DMS 273 (cell line): ENCODE data around the gene OGT.
"Not testable (repeated sequence)": the region's sequence is repeated elsewhere in the genome, so short reads cannot be mapped to it uniquely, and the experiment has no call there.

Experiments
- DNase-seq: peaks from one replicate; lab custom pipeline; 2025; ENCODE audit not compliant: unreplicated experiment; lab: John Stamatoyannopoulos, UW

Gene OGT

DNA sequence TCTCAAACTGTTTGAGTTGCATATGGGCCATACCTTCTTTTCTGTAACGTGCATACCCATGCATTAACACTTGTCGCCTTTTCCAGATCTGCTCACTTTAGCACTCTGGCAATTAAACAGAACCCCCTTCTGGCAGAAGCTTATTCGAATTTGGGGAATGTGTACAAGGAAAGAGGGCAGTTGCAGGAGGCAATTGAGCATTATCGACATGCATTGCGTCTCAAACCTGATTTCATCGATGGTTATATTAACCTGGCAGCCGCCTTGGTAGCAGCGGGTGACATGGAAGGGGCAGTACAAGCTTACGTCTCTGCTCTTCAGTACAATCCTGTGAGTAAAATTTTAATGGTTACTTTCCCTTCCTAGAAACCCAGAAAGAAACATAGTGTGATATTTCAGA lies 4.8 kb downstream of the OGT start:
- no peak for DNase-seq

DNA sequence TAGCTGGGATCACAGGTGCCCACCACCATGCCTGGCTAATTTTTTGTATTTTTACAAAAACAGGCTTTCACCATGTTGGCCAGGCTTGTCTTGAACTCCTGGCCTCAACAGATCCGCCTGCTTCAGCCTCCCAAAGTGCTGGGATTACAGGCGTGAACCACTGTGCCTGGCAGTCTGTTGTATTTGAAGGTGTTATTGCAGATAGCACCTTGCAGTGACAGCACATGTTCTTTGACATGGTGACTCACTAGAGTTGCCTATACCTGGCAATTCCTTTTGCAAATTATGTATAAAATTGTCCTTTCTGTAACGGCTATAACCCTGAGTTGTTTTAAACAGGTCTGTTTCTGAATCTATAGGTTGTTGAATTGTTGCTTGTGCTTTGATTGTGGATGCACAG lies 7.9 kb downstream of the OGT start:
- DNase-seq = no peak

DNA sequence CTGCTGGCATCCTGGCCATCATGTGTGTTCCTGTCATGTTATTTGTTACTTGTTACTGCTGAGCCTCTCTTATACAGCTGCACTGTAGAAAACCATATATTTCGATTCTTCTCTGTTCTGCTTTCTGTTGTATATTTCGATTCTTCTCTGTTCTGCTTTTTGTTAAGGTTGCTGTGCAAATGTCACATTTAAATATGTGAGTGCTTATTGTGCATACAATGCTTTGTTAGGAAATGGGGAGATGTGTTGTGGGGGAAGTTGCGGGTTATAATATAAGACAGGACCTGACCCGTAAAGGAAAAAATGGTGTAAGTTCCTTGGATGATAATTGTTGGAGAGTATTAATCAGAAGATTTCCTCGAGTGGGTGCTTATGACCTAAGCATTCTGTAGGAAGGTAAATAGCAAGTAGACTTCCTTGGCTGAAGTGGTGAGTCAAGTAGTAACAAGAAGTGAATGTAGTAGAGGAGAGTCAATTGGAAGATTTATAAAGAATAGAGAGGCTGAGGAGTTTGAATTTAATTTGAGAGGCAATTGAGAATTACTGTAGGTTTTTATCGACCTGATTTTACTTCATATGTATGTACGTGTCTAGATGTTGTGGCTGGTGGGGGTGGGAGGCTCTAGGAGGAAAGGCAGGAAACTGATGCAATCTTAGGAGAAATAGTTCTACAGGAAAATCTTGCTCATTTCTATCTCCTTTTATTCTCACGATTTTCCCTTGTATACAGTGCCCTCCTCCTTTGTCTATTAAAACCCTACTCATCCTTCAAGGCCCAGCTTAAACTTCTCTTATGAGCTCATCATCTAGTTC lies 8.5 kb downstream of the OGT start:
- DNase-seq = no peak

DNA sequence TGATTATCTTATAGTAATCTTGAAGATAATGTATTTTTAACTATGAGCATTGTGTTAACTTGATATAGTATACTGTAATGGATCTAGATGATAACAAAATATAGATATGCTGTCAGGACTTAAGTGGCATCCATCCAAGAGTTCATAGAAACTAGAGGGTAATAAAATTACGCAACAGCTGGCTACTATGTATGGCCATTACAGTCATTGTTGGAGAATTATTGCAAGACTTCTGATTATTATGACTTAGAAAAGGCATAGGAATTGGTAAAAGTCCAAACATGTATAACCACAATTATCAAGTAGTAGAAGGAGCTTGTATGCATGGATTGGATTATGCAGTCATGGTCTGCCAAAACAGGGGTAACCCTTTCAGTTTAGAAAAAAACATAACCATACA lies 9.5 kb downstream of the OGT start:
- DNase-seq = peak; percentile 19

DNA sequence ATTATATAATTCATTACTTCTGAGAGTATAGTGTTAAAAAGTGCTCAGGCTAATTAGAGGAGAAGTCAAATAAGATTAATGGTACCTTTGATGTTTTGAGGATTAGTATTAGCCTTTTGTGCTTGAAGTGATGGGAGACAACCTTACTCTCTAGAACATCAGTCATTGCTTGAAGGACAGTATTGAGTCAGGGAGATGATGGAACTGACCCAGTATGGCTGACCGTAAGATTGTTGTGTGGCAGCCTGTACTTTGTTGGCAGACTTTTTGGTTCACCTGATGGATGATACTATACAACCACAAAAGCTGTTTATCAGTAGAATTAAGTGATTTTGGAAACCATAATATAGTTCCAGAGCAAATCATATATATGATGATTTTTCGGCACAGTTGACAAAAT lies 9.9 kb downstream of the OGT start:
- DNase-seq = no peak

DNA sequence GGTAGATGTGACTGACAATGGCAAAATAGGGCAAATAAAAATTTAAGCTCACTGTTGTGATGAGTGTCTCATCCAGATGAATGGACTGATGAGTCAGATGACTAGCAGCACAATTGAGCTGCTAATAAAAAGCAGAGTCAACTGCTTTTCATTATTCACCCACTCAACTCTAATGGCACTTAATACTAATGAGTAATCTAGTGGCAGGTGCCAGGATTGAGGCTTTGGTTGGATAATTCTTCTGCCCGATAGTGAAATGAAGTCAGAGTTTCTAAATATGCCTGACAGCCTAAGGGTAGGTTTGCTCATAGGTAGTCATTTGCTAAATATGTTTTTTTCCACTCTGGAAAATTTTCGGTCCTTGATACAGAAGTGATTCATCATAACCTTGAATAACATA lies 10.4 kb downstream of the OGT start:
- DNase-seq = no peak

DNA sequence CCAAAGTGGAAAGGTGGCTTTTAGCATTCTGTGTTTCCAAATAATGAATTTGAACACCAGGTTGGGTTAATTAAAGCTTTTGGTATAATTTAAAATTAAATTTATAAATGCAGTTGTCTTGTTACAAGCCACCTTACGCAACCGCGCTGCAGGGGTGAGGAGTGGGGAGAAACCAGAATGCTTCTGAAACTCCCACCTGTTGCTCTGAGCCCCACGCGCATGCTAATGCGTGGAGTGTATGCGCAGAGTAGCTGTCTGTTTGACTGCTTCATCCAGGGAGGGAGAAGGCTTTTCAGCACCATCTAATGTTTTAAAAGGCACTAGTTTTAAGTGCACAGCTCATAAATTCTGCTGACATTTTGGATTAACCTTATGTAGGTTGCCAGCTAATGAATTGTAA lies 12.5 kb downstream of the OGT start:
- no peak for DNase-seq

DNA sequence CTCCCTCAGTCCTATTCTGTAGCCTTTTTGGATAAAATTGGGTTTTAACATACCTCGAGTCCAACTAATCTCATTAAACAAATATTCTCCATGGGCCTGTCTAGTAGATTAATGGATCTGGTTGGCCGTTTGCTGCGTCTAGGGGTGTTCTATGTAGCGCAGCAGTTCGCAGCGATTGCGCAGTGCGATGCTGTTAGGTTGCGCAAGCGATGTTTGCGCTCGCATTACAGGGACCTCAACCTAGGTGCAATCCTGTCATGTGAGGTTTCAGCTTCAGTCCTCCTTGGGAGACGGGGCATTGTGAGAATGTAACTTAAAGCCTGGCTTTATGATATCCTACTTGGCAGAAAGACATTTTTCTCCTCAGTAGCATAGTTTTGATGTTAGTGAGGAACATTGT lies 14.0 kb downstream of the OGT start:
- DNase-seq = no peak

DNA sequence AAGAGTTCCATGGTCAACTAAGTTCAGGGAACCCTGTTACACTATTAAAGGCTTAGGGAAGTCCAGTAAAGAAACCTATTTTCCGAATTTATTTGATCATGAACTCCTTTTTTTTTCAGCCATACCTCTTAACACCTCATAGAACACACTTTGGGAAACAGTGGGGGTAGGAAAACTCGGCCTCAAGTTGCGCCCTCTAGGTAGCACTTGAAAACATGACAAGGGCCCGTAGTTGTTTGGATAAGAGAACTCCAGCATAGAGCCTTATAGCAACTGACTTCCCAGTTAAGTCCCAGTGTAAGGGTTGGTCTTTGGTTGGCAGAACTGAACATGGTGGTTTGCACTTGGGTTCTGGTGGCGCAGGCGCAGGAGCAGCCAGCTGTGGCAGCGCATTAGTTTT lies 14.4 kb downstream of the OGT start:
- DNase-seq = no peak

DNA sequence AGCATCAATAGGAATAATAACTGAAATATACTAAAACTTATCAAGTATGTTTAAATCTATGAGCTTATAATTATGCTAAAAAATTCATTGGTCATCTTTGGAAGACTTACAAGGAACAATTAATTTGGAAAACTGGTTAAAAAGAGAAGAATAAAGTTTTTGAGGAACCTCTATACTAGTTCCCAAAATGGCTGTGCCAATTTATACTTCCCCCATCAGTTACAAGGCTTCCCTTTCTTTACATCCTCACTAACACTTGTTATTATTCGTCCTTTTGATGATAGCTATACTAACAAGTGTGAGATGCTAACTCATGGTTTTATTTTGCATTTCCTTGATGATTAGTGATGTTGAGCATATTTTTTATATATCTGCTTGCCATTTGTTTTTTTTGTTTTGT lies 17.1 kb downstream of the OGT start:
- DNase-seq = no peak

DNA sequence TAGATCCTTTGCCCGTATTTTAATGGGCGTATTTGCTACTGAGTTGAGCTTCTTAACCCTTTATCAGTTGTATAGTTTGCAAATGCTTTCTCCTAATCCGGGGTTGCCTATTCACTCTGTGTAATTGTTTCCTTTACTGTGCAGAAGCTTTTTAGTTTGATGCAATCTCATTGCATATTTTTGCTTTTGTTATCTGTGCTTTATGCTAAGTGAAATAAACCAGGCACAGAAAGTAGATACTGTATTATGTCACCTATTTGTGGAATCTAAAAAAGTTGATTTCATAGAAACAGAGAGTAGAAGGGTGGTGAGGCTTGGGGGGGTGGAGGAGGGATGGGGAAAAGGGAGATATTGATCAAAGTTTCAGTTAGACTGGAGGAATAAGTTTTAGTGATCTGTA lies 17.7 kb downstream of the OGT start:
- DNase-seq = no peak

DNA sequence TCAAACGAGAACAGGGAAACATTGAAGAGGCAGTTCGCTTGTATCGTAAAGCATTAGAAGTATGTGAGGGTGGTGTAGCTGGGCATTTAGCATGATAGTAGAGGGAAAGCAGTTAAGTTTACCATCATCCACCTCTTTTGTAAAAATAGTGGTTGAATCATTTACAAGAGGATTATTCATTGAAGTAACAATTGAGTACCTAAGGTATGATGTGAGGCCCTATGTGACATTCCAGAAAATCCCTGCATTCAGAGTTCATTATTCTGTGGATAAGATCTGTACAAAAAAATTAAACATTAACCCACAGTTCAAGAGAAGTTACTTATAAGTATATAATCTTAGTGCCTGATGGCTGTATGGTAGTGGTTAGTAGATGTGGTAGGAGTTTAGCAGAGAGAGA lies 23.1 kb downstream of the OGT start:
- DNase-seq = no peak

DNA sequence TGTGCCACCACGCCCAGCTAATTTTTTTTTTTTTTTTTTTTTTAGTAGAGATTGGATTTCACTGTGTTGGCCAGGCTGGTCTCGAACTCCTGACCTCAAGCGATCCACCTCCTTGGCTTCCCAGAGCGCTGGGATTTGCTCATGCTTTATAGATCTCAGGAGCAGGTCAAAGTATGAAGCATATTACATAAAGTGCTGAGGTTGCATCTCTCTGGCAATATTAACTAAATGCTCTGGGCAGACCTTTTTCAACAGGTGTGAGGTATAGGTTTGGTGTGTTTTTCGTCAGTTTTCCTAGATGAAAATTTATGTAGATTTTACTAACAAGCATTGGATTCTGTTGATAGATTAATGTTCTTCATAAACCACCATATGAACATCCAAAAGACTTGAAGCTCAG lies 26.0 kb downstream of the OGT start:
- DNase-seq = no peak

DNA sequence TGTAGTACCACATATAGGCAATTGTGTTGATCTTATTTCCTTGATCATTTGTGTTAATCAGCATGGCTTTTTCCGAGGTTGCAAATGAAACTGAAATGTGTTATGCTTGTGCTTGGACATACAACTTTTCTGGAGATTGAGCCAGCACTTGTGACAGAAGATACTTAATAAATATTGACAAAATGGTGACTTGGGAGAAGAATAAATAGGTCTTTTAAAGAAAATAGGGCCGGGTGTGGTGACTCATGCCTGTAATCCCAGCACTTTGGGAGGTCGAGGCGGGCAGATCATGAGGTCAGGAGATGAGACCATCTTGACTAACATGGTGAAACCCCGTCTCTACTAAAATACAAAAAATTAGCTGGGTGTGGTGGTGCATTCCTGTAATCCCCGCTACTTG lies 26.9 kb downstream of the OGT start:
- DNase-seq = not testable (repeated sequence)

DNA sequence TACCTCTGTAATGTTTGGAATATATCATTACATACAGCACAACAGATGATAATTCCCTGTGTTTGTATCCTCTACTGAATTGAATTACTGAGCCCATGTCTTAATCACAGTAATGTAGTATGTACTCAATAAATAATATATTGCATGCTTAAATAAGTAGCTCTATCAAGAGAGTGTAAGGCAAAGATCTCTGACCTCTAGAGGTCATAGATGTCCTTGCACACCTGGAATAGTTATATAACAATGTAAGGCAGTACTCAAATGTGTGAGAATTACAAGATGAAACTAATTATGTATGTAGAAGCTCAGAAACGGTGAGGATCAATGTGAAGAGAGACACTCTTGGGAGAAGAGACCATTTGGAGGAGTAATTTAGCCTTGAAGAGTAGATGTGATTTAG lies 31.0 kb downstream of the OGT start:
- DNase-seq = no peak

DNA sequence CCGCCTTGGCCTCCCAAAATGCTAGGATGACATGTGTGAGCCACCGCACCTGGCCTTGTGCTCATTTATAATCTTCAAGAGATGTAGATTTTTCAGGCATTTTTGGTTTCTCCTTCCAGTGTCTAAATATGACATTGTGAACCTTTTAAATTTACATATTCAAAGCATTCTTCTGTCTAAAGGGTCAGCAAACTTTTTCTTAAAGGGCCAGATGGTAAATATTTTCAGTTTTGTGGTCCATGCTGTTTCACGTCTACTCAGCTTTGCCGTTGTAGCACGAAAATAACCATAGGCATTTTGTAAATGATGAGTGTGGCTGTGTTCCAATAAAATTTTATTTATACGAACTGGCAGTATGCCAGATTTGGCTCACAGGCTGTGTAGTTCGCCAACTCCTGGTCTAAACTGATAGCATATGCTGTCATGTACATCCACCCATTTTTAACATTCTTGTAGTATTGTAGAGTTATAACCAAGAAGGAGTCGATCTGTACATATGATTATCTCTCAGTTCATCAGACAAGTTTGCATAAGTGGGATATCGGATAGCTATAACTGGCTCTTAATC lies 32.7 kb downstream of the OGT start:
- DNase-seq = peak; percentile 20

DNA sequence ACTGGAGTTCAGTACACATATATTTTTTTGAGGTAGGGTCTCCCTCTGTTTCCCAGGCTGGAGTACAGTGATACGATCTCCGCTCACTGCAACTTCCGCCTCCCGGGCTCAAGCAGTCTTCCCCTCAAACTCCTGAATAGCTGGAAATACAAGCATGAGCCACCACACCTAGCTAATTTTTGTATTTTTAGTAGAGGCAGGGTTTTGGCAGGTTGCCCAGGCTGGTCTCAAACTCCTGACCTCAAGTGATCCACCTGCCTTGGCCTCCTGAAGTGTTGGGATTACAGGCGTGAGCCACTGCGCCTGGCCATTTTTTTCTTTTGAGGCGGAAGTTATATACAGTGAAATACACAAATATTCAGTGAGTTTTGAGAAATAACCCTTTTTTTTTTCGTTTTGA lies 38.5 kb downstream of the OGT start:
- DNase-seq = not testable (repeated sequence)

DNA sequence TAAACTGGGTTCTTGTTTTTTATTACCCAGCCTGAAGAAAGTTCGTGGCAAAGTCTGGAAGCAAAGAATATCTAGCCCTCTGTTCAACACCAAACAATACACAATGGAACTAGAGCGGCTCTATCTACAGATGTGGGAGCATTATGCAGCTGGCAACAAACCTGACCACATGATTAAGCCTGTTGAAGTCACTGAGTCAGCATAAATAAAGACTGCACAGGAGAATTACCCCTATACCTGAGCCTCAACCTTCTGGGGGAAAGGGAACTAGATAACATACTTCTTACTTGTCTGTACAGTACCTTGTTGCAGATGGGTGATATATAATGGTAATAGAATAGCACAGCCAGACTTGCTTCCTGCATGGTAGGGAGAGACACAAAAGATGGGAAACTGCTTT lies 40.7 kb downstream of the OGT start:
- no peak for DNase-seq

DNA sequence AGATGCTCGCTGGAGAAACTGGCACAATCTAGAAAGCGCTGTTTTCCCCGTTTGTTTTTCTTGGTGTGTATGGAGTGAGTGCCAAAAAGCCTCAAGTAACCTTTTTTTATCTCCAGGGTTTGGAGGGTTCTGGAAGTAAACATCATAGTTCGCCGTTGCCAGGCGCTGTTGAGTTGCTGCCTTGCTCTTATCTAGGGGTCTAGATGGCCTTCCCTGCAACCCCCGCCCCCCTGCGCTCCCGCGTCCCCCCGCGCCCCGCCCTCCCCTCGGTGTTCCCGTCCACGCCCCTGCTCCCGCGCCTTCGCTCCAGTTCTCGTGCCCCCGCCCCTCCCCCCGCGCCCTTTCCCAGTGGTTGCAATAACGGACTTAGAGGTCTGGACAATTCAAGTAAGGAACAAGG lies 44.8 kb downstream of the OGT start:
- DNase-seq = no peak

DNA sequence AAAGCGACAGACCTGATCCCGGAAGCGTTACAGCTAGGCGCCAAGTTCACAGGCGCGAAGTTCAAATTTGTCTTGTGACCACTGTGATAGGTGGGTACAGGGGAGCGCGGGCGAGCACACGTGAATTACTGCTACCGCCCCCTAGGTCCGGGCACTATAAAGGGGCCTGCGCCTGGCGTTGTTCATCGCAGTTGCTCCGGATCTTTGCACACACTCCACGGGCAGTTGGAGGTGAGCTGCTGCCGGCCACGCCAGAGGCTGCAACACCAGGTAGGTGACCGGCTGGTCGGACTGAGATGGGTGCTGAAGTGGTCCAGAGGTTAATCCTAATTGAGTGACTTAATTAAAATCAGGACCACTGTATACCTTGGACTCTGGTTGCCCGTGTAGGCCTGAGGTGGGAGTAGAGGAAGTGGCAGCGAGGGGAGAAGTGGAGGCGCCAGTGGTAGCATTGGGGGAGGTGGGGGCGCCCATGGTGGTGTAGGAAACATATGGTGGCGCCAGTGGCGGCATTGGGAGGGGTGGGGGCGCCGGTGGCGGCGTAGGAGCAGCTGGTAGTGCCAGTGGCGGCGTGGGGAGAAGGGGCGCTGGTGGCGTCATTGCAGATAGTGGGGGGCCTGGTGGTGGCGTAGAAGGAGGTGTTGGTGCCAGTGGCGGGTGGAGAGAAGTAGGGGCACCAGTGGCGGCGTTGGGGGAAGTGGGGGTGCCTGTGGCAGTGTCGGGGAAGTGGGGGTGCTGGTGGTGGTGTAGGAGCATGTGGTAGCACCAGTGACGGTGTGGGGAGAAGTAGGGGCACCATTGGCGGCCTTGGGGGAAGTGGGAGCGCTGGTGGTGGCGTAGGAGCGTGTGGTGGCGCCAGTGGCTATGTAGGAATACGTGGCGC lies 45.6 kb downstream of the OGT start, which contains the start of gene GCNA:
GCNA (plus strand) TSS at position 185 of the 883 bp plus-strand sequence. CDS start 2,385 bp downstream, outside the sequence.
- no peak for DNase-seq

DNA sequence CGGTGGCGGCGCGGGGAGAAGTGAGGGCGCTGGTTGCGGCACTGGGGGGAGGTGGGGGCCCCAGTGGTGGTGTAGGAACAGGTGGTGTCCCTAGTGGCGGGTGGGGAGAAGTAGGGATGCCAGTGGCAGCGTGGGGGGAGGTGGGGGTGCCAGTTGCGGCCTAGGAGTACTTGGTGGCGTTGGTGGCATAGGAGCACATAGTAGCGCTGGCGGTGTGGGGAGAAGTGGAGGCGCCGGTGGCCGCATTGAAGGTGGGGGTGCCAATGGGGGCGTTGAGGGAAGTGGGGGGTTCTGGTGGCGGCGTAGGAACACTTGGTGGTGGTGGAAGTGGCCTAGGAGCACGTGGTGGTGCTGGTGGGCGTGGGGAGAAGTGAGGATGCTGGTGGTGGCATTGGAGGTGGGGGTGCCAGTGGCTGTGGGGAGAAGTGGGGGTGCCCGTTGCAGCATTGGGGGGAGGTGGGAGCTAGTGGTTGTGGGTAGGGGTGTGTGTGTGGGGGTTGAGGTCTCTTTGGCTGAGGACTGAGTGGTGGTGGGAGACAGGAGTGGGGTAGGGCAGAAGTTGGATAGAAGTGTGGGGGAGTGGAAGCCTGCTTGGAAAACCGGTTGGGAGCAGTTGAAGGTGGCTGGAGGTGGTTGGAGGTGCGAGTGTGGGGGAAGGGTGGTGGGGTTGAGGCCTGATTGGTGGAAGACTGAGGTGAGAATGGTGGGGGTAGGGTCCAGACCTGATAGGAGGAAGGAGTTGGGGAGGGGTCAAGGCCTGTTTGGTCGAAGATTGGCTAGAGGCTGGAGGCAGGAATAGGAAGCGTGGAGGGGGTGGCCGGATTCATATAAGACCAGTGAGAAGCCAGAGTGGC lies 46.5 kb downstream of the OGT start:
- no peak for DNase-seq
